NAMALWA (cell line): ENCODE measurements around the gene ANKS1A.

ENCODE experiments used
- DNase-seq: peaks from one replicate; pipeline ENCODE4 v3.0.0-alpha.2; 2015; ENCODE audit warnings: low spot score

Gene ANKS1A

GRCh38 chr6:35070111-35070510 lies 181.1 kb downstream of the ANKS1A start:
- no peak for DNase-seq

GRCh38 chr6:35071347-35071994 lies 182.4 kb downstream of the ANKS1A start:
- no peak for DNase-seq

- no peak for DNase-seq
Observed at GRCh38 chr6:35072051-35072697, 183.1 kb downstream of the ANKS1A start.

GRCh38 chr6:35072698-35073055 lies 183.6 kb downstream of the ANKS1A start:
- DNase-seq, result no peak

- DNase-seq, result no peak
Observed at GRCh38 chr6:35073211-35073610, 184.2 kb downstream of the ANKS1A start.

GRCh38 chr6:35073766-35074471 lies 184.9 kb downstream of the ANKS1A start:
- DNase-seq, result no peak

- DNase-seq, result no peak
Observed at GRCh38 chr6:35076997-35077712, 188.1 kb downstream of the ANKS1A start.

- DNase-seq, result no peak
Observed at GRCh38 chr6:35077713-35078105, 188.7 kb downstream of the ANKS1A start.

GRCh38 chr6:35078226-35078850 lies 189.3 kb downstream of the ANKS1A start:
- no peak for DNase-seq

- no peak for DNase-seq
Observed at GRCh38 chr6:35078896-35079295, 189.8 kb downstream of the ANKS1A start.

- DNase-seq, result no peak
Observed at GRCh38 chr6:35079311-35080000, 190.4 kb downstream of the ANKS1A start.

- no peak for DNase-seq
Observed at GRCh38 chr6:35080016-35080680, 191.1 kb downstream of the ANKS1A start.

GRCh38 chr6:35080821-35081425 lies 191.9 kb downstream of the ANKS1A start:
- no peak for DNase-seq

GRCh38 chr6:35081426-35081851 lies 192.4 kb downstream of the ANKS1A start:
- DNase-seq, result no peak

- no peak for DNase-seq
Observed at GRCh38 chr6:35082046-35082732, 193.1 kb downstream of the ANKS1A start.

- no peak for DNase-seq
Observed at GRCh38 chr6:35082733-35083403, 193.8 kb downstream of the ANKS1A start.

- no peak for DNase-seq
Observed at GRCh38 chr6:35083507-35083906, 194.5 kb downstream of the ANKS1A start.

- DNase-seq, result no peak
Observed at GRCh38 chr6:35084041-35084491, 195.0 kb downstream of the ANKS1A start.

GRCh38 chr6:35084511-35085203 lies 195.6 kb downstream of the ANKS1A start:
- DNase-seq, result no peak
